Measurements from ENCODE around the gene CDH23.

- TF ChIP-seq, protein P1, sequence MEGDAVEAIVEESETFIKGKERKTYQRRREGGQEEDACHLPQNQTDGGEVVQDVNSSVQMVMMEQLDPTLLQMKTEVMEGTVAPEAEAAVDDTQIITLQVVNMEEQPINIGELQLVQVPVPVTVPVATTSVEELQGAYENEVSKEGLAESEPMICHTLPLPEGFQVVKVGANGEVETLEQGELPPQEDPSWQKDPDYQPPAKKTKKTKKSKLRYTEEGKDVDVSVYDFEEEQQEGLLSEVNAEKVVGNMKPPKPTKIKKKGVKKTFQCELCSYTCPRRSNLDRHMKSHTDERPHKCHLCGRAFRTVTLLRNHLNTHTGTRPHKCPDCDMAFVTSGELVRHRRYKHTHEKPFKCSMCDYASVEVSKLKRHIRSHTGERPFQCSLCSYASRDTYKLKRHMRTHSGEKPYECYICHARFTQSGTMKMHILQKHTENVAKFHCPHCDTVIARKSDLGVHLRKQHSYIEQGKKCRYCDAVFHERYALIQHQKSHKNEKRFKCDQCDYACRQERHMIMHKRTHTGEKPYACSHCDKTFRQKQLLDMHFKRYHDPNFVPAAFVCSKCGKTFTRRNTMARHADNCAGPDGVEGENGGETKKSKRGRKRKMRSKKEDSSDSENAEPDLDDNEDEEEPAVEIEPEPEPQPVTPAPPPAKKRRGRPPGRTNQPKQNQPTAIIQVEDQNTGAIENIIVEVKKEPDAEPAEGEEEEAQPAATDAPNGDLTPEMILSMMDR (IDR thresholded peaks at IDR 0.05) = no peak
- TF ChIP-seq POLR2A (IDR thresholded peaks at IDR 0.05) = no peak
Observed at GRCh38 chr10:71656220-71656619, 259.5 kb downstream of the CDH23 start.

All from adrenal gland (tissue), 5 donors.